Pons (tissue), 1 donor: ENCODE measurements around the gene DLEC1.
"Not testable (repeated sequence)": the region's sequence is repeated elsewhere in the genome, so short reads cannot be mapped to it uniquely, and the experiment has no call there.

Experiments used
- DNase-seq: peaks from one replicate; pipeline ENCODE4 v3.0.0-alpha.2; 2016; ENCODE audit warnings: low spot score

DLEC1 gene

GRCh38 chr3:38018296-38019266 lies 20.4 kb upstream of the DLEC1 start:
- no peak for DNase-seq

- no peak for DNase-seq
Measured at GRCh38 chr3:38019658-38020341, 19.2 kb upstream of the DLEC1 start.

- no peak for DNase-seq
Measured at GRCh38 chr3:38020342-38020726, 18.7 kb upstream of the DLEC1 start.

GRCh38 chr3:38021196-38021595 lies 17.8 kb upstream of the DLEC1 start:
- DNase-seq: no peak

GRCh38 chr3:38022301-38022700 lies 16.7 kb upstream of the DLEC1 start:
- DNase-seq: no peak

- DNase-seq: no peak
Measured at GRCh38 chr3:38022896-38023709, 15.9 kb upstream of the DLEC1 start.

GRCh38 chr3:38026856-38027255 lies 12.2 kb upstream of the DLEC1 start:
- no peak for DNase-seq

- DNase-seq: no peak
Measured at GRCh38 chr3:38027466-38028465, 11.2 kb upstream of the DLEC1 start.

- no peak for DNase-seq
Measured at GRCh38 chr3:38028621-38029361, 10.2 kb upstream of the DLEC1 start.

- DNase-seq: peak; percentile 50
Measured at GRCh38 chr3:38029400-38030125, 9.4 kb upstream of the DLEC1 start, which contains the start of gene PLCD1. TSS of gene PLCD1 (minus strand) at chr3:38029642. CDS start at chr3:38029539, 103 bp downstream.

GRCh38 chr3:38030126-38031021 lies 8.6 kb upstream of the DLEC1 start:
- no peak for DNase-seq

GRCh38 chr3:38031022-38031994 lies 7.7 kb upstream of the DLEC1 start:
- no peak for DNase-seq

- no peak for DNase-seq
Measured at GRCh38 chr3:38032328-38032865, 6.6 kb upstream of the DLEC1 start.

GRCh38 chr3:38033586-38033985 lies 5.4 kb upstream of the DLEC1 start:
- DNase-seq: not testable (repeated sequence)

- DNase-seq: not testable (repeated sequence)
Measured at GRCh38 chr3:38034335-38034734, 4.7 kb upstream of the DLEC1 start.

- no peak for DNase-seq
Measured at GRCh38 chr3:38036286-38036685, 2.7 kb upstream of the DLEC1 start.

GRCh38 chr3:38036906-38037305 lies 2.1 kb upstream of the DLEC1 start:
- no peak for DNase-seq
